Renal cortex interstitium (tissue), 11 donors: ENCODE measurements around the gene CISTR. TPM values are rescaled to one million over a fixed set of nuclear protein-coding genes. Genes with fewer than 3 reads are reported as not detected.
"Not testable (repeated sequence)": the region's sequence is repeated elsewhere in the genome, so short reads cannot be mapped to it uniquely, and the experiment has no call there.

ENCODE experiments used
- DNase-seq, 11 donors: peaks; one replicate each; pipeline ENCODE4 v3.0.0-alpha.2; 2013; ENCODE audit warnings: low read depth in 9 of 11, low spot score in 4 of 11; ENCODE audit errors: extremely low read depth in 1 of 11
- polyA plus RNA-seq, 3 donors: library from polyadenylated mRNA; unstranded; fragments of 120-200 nt; gene quantifications; one replicate each; pipeline ENCODE4 v1.2.1, GENCODE V29; 2013; ENCODE audit not compliant: insufficient read length in 3 of 3

Gene CISTR
- polyA plus RNA-seq, 3 donors = 0.35 TPM; not detected in 2

DNA sequence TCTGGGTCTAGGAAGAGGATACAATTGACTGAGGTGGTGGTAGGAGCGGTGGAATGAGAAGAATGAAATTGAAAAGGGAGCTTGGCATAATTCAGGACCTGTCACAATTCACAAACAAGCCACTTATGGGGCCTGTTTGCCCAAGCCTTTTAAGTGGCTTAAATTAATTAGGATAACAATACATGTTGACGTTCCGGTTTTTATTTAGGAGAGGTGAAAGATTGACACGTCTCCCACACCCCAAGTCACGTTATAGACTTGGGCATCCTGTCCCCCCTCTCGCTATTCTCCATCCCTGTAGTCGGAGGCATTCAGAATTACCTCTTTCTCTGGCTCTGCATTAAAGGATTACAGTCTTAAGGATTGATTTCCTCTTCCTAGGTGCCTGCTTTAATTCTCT lies 23.6 kb downstream of the CISTR start:
- DNase-seq = no peak

DNA sequence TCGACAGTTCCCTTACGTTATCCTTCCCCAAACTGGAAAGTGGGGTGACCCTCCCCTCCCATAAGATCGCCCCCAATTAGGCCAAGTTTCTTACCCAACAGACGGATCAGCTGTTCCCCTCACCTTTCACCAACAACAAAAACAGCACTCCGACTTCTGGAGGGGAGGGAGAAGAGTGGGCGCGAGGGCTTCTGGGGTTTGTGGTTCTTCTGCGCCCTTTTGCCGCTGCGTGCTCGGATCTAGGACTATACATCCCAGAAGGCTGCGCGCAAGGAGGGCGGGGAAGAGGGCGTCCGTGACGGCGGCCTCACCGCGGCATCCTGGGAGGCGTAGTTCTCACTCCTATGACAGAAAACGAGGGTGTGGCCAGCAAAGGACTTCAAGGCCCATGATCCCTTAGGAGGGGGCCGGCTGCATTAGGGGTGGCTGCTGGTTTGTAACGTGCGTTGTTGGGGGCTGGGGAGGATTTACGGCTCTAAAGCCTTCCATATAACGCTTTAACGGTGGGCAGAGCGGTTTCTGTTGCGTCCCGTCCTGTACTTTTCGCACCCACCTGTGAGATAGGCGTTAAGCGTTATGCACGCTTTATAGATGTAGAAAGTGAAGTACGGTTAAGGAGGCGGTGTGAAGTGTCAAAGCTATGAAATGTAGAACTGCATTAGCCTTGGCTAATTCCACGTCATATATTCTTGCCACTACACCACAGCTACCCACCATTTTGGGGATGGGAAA lies 24.3 kb downstream of the CISTR start, which contains the start of gene CALCOCO1:
TSS of gene CALCOCO1 (minus strand) at position 143 of the 732 bp plus-strand sequence. CDS start 2,210 bp downstream, outside the sequence.
- DNase-seq = peak; percentile 90 to 98 (median 95)

DNA sequence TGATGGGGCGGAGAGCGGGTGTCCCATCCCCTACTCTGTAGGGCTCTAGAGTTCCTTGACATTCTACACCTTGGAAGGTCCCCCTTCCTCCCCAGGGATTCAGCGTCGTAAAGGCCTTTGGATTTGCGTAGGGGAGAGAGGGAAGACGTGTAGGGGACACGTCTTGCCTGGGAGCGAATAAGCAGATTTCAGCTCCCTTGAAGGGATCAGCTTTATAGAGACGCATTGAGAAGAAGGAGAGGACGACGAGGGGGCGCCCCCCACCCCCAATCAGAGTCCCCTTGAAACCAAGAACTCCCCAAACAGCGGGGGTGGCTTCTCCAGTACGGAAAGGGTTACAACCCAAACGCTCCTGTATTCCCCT lies 24.9 kb downstream of the CISTR start:
- no peak for DNase-seq

DNA sequence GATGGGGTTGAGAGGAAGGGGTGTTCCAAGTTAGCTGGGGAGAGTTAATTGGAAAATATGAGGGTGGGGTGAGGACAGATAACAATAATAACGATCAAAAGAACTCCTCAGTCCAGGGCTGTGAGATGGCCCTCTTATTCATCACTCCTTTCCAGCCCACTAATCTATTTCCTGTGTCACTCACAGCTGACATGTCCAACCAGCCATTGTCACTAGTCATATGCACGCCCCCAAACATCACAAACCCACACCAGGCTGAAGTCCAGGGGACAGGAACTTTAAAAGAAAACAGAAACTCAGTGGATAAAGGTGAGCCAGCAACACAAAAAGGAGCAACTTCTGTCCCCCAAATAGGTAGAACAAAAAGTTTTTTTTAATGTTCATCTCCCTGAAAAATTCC lies 25.4 kb downstream of the CISTR start:
- DNase-seq = no peak

DNA sequence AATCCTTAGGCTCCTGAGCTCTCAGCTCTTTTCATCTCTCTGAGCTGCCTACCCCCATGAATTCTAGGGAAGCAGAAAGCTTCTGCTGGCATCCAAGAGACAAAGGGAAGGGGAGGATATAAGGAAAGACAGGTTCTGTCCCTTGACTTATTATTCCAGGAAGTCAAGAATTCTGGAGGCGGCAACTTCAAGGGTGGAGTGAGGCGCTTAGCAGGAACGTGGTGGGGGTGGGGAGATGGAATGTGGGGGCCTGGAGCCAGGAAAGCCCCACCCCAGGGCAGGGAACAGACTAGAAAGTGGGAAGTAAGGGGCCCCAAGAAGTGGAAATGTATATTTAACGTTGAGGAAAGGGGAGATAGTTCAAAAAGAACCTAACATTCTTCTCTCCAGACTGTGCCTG lies 26.0 kb downstream of the CISTR start:
- DNase-seq = no peak

DNA sequence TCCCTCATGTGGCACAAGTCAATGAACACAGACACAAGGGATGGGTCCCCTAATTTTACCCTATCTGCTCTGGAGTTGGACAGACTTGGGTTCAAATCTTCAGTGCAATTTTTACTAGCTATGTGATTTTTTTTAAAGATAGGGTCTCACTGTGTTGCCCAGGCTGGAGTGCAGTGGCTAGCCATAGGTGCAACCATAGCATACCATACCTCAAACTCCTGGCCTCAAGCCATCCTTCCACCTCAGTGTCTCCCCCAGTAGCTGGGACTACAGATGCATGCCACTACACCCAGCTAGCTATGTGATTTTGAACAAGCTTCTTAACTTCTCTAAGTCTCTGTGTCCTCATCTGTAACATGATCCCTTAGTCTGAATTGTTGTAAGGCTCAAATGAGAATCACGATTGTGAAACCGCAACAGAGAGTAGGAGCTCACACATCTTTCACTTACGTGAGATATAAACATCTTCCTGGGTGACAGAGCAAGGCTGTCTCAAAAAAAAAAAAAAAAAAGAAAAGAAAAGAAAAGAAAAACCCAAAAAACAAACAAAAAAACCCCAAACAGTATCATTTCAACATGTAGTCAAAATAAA lies 29.2 kb downstream of the CISTR start:
- DNase-seq = no peak

DNA sequence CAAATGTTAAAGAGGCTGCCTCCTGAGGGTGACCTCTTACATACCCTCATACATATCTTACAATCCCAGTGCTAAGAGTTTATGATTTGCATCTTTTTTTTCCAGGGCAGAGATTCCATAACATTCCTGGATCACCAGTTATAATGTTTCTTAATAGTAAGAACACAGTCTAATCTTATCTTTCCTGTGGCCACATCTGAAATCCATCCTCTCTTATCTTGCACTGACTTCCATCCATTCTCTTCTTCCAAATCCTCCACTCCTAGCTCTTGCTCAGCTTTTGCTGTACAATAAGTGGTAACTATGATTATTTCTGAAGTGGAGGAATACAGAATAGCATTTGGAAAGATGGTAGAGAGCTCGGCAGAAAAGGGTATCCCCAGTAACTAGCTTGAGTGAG lies 30.8 kb downstream of the CISTR start:
- DNase-seq = no peak

DNA sequence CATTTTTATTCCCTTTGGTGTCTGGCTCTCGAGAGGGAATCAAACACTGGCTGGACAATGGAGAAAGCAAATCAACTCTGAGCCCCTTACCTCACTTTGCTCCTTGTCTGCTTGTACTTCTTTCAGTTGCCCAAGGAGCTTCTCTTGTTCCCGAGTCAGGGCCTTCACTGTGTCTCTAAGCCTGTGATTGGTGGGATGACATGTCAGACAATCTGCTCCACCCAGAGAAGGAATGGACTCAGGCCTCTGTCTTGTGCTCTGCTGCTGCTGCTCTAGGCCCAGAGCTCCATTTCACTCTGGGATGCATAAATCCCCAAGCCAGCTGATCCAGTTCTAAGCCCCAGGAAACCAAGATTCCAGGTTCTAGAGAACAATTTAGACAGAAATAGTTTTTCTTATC lies 32.1 kb downstream of the CISTR start:
- DNase-seq = no peak

DNA sequence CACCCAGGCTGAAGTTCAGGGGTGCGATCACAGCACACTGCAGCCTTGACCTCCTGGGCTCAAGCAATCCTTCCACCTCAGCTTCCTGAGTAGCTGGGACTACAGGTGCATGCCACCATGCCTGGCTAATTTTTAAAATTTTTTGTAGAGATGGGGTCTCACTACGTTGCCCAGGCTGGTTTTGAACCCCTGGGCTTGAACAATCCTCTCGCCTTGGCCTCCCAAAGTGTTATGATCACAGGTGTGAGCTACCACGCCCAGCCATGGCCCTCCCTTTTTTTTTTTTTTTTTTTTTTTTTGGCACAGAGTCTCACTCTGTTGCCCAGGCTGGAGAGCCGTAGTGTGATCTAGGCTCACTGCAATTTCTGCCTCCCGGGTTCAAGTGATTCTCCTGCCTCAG lies 33.2 kb downstream of the CISTR start:
- not testable (repeated sequence) for DNase-seq

DNA sequence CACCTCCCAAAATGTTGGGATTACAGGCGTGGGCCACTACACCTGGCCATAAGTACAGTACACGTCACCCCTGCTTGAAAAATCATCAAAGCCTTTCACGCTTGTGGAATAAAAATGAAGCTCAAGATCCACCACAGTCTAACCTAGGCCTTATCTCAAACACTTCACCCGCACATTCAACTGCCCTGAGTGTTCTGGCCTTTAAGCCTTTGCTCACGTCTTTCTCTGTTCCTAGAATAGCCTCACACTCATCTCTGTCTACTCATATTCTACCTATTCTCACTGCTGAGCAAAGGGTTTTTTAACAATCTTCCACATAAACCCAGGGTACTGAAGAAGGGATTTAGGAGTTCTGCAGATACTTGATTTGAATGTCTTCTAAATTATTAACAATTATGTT lies 34.5 kb downstream of the CISTR start:
- DNase-seq = no peak

DNA sequence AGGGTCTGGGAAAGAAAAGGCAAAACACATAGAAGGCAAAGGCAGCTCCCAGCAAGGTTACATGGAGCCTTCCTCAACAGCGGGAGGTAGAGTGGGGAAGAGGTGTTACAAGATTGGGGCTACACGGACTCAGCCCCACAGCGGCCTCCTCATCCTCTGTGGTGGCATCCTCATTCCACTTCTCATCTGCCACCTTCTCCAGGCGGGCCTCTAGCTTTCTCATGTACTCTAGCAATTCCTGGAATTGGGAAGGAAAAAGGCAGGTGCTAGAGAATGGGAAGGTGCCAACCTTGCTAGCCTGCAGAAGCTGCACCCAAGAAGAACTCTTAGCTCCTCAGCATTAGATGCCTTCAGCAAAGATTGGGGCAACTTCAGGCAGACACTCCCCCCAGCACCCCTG lies 37.8 kb downstream of the CISTR start:
- DNase-seq = no peak

DNA sequence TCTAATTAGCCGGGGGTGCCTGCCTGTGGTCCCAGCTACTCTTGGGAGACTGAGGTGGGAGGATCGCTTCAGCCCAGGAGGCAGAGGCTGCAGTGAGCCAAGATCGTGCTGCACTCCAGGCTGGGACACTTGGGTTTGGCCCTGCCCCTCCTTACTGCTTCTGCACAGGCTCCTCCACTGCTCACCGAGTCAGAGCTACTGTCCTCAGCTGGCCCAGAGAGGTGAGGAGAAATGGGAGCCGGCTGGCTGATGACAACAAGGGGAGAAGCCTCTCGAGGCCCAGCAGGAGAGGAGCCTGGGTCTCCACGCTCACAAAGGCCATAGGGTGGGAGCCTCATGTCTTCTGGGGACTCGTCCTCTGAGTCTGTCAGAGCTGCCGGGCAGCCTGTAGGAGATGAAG lies 38.3 kb downstream of the CISTR start:
- no peak for DNase-seq

DNA sequence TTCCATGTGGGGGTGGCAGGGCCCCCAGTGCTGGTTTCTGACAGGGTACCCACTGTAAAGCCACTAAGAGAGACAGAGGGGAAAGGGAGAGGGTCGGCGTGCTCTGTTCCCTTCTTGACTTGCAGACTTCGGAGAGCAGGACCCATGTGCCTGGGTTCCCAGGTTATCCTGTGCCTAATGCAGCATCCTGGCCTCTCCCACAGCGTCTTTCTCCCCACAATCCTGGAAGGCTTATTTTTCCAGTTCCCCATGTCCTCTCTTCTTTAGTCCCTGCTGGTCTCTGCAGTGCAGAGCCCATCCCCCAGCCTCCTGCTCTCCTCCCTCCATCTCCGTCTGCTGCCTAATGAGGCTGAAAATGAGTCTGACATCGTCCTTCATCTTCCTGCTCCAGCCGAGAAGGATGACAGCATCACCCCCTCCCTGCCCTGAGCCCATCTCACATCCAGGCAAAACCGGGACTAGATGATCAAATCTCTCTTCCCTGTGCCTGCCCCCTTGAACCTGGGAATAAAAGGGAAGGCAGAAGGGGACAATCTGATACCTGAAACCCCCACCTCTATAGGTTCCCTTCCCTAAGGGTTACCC lies 39.6 kb downstream of the CISTR start:
- no peak for DNase-seq

DNA sequence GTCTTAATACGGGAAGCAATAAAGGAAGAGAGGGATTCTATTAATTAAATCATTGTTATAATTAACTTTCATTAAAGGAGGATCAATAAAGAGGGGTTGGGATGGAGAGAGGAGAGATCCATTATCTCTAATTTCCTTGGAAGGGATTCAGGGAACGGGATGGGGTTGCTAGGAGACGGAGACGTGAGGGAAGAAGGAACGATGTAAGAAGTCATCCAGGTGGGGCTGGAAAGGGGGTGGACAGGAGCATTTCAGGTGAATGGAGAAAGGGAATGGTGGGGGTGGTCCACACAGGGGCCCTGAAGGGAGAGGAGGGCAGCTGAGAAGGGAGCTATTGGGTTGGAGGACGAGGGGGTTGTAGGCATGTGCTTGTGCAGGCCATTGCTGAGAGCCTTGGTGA lies 41.7 kb downstream of the CISTR start:
- no peak for DNase-seq

DNA sequence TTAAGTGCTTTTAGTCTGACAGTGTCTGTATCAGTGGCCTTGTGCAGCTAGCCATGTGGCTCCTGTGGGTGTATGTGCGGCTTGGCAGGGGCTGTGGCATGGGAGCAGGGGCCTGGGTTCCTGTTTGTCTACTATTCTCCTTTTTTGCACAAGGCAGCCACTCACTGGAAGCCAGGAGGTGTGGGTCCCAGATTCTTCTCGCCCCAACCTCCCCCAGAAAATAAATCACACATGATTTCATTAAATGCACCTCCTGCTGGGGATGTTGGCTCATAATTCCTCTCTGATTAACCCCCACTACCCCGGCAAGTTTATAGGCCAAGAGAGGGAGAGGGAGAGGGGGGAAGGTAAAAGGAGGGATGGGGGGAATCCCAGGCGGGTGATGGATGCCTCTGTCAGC lies 42.1 kb downstream of the CISTR start:
- no peak for DNase-seq

DNA sequence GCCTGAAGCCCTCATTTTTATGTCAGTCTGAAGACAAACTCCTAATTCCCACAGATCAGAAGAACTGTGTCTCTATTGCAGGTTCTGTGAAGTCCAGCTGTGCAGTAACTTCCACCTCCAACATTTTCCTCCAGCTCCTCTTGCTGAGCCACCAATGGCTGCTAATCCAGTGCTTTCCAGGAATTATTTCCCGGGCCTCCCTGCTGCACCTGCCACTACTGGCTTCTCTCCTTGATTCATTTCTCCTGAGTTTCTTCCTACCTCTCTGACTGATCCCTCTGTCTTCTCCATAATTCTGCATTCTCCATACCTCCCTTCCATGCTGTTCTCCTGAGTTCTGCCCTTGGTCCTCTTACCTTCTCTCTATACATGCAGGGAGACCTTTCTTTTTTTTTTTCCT lies 45.7 kb downstream of the CISTR start:
- no peak for DNase-seq

DNA sequence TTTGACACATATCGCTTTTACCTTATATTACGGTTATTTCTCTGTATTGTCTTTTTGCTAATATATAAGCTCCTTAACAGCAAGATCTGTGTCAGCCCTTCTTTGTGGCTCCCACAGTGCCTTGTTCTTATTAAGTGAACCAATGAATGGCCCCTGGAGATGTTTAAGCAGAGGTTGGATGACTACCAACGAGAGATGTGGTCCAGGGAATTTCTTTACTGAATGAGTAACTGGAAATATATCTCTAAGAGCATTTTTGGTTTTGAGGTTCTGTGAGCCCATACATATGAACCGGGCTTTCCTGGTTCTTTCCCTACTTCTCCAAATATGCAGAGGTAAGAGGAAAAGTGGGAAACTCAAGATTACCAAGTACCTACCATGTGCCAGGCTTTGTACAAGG lies 48.0 kb downstream of the CISTR start:
- no peak for DNase-seq

DNA sequence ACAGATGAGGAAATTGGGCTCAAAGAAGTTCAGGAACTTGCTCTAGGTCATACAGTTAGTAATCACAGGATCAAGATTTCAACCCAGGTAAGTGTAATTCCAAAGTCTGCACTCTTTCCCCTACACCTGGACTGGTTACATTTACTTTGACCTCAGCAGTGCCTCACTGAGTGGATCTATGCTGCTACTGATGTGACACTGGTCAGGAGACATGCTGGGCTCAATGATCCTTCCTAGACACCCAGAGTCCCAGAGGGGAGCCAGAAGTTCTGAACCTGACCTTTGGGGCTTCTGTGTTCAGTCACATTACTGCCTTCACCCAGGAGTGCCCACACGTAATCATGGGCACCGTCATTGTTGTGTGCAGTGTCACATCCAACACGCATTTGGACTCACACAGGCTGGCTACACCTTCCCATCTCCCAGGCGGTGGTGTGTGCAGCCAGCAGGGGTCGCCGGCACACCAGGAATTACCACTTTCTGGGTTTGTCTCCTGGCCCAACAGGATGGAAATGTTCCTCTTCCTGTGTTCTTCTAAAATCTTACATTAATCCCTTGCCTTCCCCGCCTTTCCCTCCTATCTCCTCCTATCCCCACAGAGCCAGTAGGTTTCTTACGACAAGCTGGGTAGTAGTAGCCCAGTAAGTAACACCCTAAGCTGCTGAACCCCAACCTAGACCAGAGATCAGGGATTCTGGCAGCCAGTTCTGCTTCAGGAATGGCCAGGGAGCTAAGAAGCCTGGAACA lies 50.1 kb downstream of the CISTR start:
- DNase-seq = peak in 3 of 11 donors; percentile 53 to 70 (median 53)

DNA sequence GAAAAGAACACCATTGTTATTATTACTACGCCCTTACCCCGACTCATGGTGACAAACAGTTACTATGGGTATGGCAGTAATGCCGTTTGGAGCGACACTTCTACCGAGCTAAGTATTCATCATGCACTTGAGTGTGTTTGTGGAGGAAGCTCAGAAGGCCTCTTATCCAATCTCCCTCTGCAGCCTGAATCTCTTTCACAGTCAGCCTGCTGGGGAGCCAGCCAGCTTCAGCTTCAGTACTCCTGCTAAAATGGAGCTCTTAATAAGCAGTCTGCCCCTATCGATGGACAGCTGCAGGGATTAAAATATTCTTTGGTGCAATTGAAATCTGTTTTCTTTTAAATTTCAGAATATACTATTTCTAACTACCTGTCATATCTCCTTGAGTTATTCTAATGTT lies 51.2 kb downstream of the CISTR start:
- DNase-seq = no peak

DNA sequence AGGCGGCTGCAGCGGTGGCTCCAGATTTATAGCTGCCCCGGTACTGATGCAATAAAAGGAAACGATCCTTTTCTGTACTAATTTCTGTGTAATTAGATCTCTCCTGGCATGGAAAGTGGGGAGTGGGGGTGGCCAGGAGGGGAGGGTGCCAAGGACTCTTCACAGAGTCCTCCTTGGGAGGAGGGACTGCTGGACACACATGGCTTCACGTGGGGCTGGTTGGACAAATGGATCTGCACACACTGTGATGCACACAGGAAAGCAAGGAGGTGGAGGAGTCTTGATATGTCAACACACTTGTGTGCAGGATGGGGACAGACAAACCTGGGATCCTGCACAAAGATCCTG lies 52.1 kb downstream of the CISTR start:
- DNase-seq = no peak
